Endothelial cell of umbilical vein (primary cell): ENCODE measurements around the gene NKAP. TPM values are rescaled to one million over a fixed set of nuclear protein-coding genes. Genes with fewer than 3 reads are reported as not detected.

ENCODE experiments used
- Bru-seq: library from RNA; stranded (reverse); fragments of 400-500 nt; gene quantifications from one replicate; lab custom pipeline; 2021; lab: Mats Ljungman, UMichigan
- BruChase-seq, 2 experiments: library from RNA; stranded (reverse); fragments of 400-500 nt; gene quantifications; one replicate each; lab custom pipeline; 2021; lab: Mats Ljungman, UMichigan
- BruUV-seq: library from RNA; stranded (reverse); fragments of 400-500 nt; replicated peaks from 2 replicates; lab custom pipeline; 2021; lab: Mats Ljungman, UMichigan
- CTCF ChIA-PET: fragments of 300-600, 350-600 bp; sonication (Branson Sonifier 250); formaldehyde crosslinking; loops from one replicate; lab custom pipeline; 2021; ENCODE audit warnings: antibody characterized with exemption, inconsistent platforms; lab: Charles Lee
- POLR2A ChIA-PET: fragments of 300-600, 350-600 bp; sonication (Branson Sonifier 250); formaldehyde crosslinking; loops from one replicate; lab custom pipeline; 2021; ENCODE audit warnings: antibody characterized with exemption, inconsistent platforms; lab: Charles Lee
- DNase-seq: peaks from one replicate; pipeline ENCODE4 v3.0.0-alpha.2; 2011; ENCODE audit warnings: low read depth, low spot score
- FAIRE-seq: peaks from 2 replicates; lab custom pipeline; 2011; peaks lifted over from hg19 to GRCh38; lab: Jason Lieb, UNC
- H2AFZ ChIP-seq: 2 replicates; pipeline ENCODE4 v1.6.0; 2012; ENCODE audit warnings: low read depth, low read length, control low read depth, inconsistent platforms
- H3K27ac ChIP-seq: 2 replicates; pipeline ENCODE4 v1.5.1; 2011; ENCODE audit warnings: low read depth, mild to moderate bottlenecking, control low read depth, low read length, moderate library complexity; ENCODE audit not compliant: insufficient read depth
- H3K27me3 ChIP-seq, 2 experiments: 2 replicates each; pipeline versions ENCODE4 v1.6.0 to v1.6.1; 2011; ENCODE audit warnings: low read length in 2 of 2, mixed read lengths in 1 of 2; ENCODE audit not compliant: control insufficient read depth in 2 of 2, insufficient read depth in 2 of 2
- H3K36me3 ChIP-seq, 2 experiments: 2 replicates in 1 of 2; 3 replicates in 1 of 2; pipeline ENCODE4 v1.5.1; 2011; ENCODE audit warnings: low read length in 2 of 2, mild to moderate bottlenecking in 1 of 2, moderate library complexity in 1 of 2; ENCODE audit not compliant: control insufficient read depth in 2 of 2, insufficient read depth in 2 of 2; ENCODE audit errors: extremely low read depth in 1 of 2
- H3K4me1 ChIP-seq: 3 replicates; pipeline ENCODE4 v1.5.1; 2011; ENCODE audit warnings: mild to moderate bottlenecking, low read length; ENCODE audit not compliant: control insufficient read depth, insufficient read depth; ENCODE audit errors: extremely low read depth
- H3K4me2 ChIP-seq: 2 replicates; pipeline ENCODE4 v1.6.1; 2011; ENCODE audit warnings: low read length, control low read depth, mixed read lengths; ENCODE audit not compliant: insufficient read depth
- H3K4me3 ChIP-seq, 3 experiments: fragments of 200-600 bp in 1 of 3; sonication (generic), shearing (Covaris generic) in 1 of 3; replicated peaks in 1 of 3; 2 replicates each; pipeline ENCODE4 v1.5.1; 2011 to 2016; ENCODE audit warnings: control low read depth in 3 of 3, low read length in 3 of 3, mild to moderate bottlenecking in 2 of 3, inconsistent platforms in 1 of 3, low read depth in 1 of 3, moderate library complexity in 1 of 3; ENCODE audit not compliant: insufficient read depth in 1 of 3
- H3K79me2 ChIP-seq: 2 replicates; pipeline ENCODE4 v1.6.0; 2012; ENCODE audit warnings: low read length, inconsistent platforms; ENCODE audit not compliant: control insufficient read depth, insufficient read depth
- H3K9ac ChIP-seq: replicated peaks from 2 replicates; pipeline ENCODE3; 2011; ENCODE audit warnings: low read length, control low read depth; ENCODE audit not compliant: insufficient read depth; ENCODE audit errors: extremely low read depth
- H3K9me1 ChIP-seq: replicated peaks from 3 replicates; pipeline ENCODE4 v1.6.0; 2011; ENCODE audit warnings: mild to moderate bottlenecking, low read length; ENCODE audit not compliant: control insufficient read depth, insufficient read depth; ENCODE audit errors: extremely low read depth
- H3K9me3 ChIP-seq: replicated peaks from 2 replicates; pipeline ENCODE4 v1.5.1; 2012; ENCODE audit warnings: low read length, inconsistent platforms; ENCODE audit not compliant: control insufficient read depth, insufficient read depth
- H4K20me1 ChIP-seq: replicated peaks from 2 replicates; pipeline ENCODE3; 2011; ENCODE audit warnings: mild to moderate bottlenecking, low read length; ENCODE audit not compliant: control insufficient read depth, insufficient read depth; ENCODE audit errors: extremely low read depth
- CTCF ChIP-seq, 2 donors: IDR thresholded peaks; 1 replicate in 1 of 2; 2 replicates in 1 of 2; pipeline ENCODE4 v1.5.1; 2011; ENCODE audit warnings: low read length in 2 of 2, mild to moderate bottlenecking in 2 of 2, moderate library complexity in 2 of 2, control low read depth in 1 of 2, inconsistent platforms in 1 of 2, low read depth in 1 of 2; ENCODE audit not compliant: insufficient read depth in 1 of 2; ENCODE audit errors: extremely low read depth in 1 of 2
- EZH2 ChIP-seq: IDR thresholded peaks from 2 replicates; pipeline ENCODE4 v1.6.1; 2012; ENCODE audit warnings: borderline replicate concordance, low read depth, mild to moderate bottlenecking, moderate library complexity, low read length, inconsistent platforms; ENCODE audit not compliant: severe bottlenecking
- FOS ChIP-seq: IDR thresholded peaks from 2 replicates; pipeline ENCODE4 v1.6.1; 2011; ENCODE audit warnings: mild to moderate bottlenecking, low read length, moderate library complexity, borderline replicate concordance; ENCODE audit not compliant: insufficient read depth
- GATA2 ChIP-seq: IDR thresholded peaks from 2 replicates; pipeline ENCODE4 v1.7.0; 2011; ENCODE audit warnings: low read depth, mild to moderate bottlenecking, moderate library complexity, mixed read lengths, low read length; ENCODE audit not compliant: insufficient read length, insufficient read depth
- JUN ChIP-seq: IDR thresholded peaks from 2 replicates; pipeline ENCODE4 v1.6.1; 2011; ENCODE audit warnings: borderline replicate concordance, low read depth; ENCODE audit not compliant: insufficient read length, insufficient read depth
- MAX ChIP-seq: IDR thresholded peaks from 2 replicates; pipeline ENCODE4 v1.6.1; 2011; ENCODE audit not compliant: insufficient read depth, insufficient read length
- MYC ChIP-seq: IDR thresholded peaks from one replicate; pipeline ENCODE4 v1.6.1; 2011; ENCODE audit warnings: mild to moderate bottlenecking, low read depth, low read length
- POLR2A ChIP-seq: IDR thresholded peaks from 2 replicates; pipeline ENCODE4 v1.6.1; 2012; ENCODE audit warnings: low read depth, mild to moderate bottlenecking, control low read depth, low read length
- POLR2AphosphoS5 ChIP-seq: IDR thresholded peaks from 2 replicates; pipeline ENCODE4 v1.6.1; 2012; ENCODE audit warnings: low read depth, mild to moderate bottlenecking, control low read depth, low read length, moderate library complexity; ENCODE audit not compliant: insufficient read depth
- dilution Hi-C: fragments of 300-500 bp; cut with MboI; formaldehyde crosslinking; loops from one replicate; pipeline ENCODE4 v1.15.0; 2019; ENCODE audit warnings: low sequenced_read_pairs; ENCODE audit not compliant: extremely low pct_ligation_motif_present
- intact Hi-C: fragments of 100-400 bp; cut with micrococcal nuclease; formaldehyde crosslinking; loops from one replicate; pipeline ENCODE4 v1.10.0; 2022
- long read RNA-seq: library from polyadenylated mRNA; stranded (forward); transcript quantifications from one replicate; pipeline ENCODE4 v2.0.0, GENCODE V29; 2021
- polyA minus RNA-seq, 3 experiments: library from RNA; depleted of rRNA, polyadenylated mRNA; stranded (reverse); fragments of >200 nt; gene quantifications; 1 replicate in 1 of 3; 2 replicates in 2 of 3; pipeline ENCODE4 v1.2.3, GENCODE V29; 2011
- polyA plus RNA-seq, 4 experiments: library from polyadenylated mRNA; depleted of rRNA in 3 of 4; stranded (reverse) in 3 of 4; unstranded in 1 of 4; fragments of >200 nt; gene quantifications; 2 replicates each; pipeline versions ENCODE4 v1.2.1 to v1.2.3, GENCODE V29; 2011 to 2012; ENCODE audit warnings: missing spikeins in 1 of 4
- total RNA-seq: library from RNA; stranded (reverse); gene quantifications from 2 replicates; pipeline ENCODE4 v1.2.3, GENCODE V29; 2021

NKAP gene
- 7.8 and 8.0 TPM in 2 replicates for total RNA-seq
- polyA plus RNA-seq: 2.2 and 2.5 TPM in 2 replicates
- 2.5 and 2.8 TPM in 2 replicates for polyA plus RNA-seq (2011; cell fraction: cytosol; rRNA removed)
- polyA plus RNA-seq (2011; cell fraction: nucleus; rRNA removed): 1.4 and 2.3 TPM in 2 replicates
- 5.9 and 7.2 TPM in 2 replicates for polyA plus RNA-seq (2012)
- polyA minus RNA-seq: 1.1 and 1.6 TPM in 2 replicates
- 3.3 TPM for polyA minus RNA-seq (2011; cell fraction: cytosol; rRNA and poly(A)+ RNA removed)
- polyA minus RNA-seq (2011; cell fraction: nucleus; rRNA and poly(A)+ RNA removed): 2.5 and 3.0 TPM in 2 replicates
- Bru-seq, nascent RNA: percentile 55 among the genes with signal in this experiment
- percentile 62 among the genes with signal in this experiment for BruChase-seq, experiment 1, labeled RNA remaining after a 6-hour chase
- BruChase-seq, experiment 2, labeled RNA remaining after a 2-hour chase: percentile 57 among the genes with signal in this experiment
- long read RNA-seq, full-length matches to known transcripts: 59 of 64 reads
- long read RNA-seq, partial matches to known transcripts: 2 of 64 reads
- long read RNA-seq, other reads (novel, unspliced or antisense): 3 of 64 reads

GRCh38 chrX:119943185-119943988, at the start of gene NKAP:
TSS of gene NKAP (minus strand) at chrX:119943751. CDS start at chrX:119943605, 146 bp downstream.
- intact Hi-C loops (loop anchor here (2.0 kb wide), 1 partner anchor 307 kb away; the partner anchor contains the start of gene ZBTB33), dilution Hi-C loops (no loop called here)
- CTCF ChIA-PET: no interaction called here

More at GRCh38 chrX:119943185-119943988, at the start of gene NKAP:
- H3K9me3 ChIP-seq: no peaks in the 10 kb centered on the region
- H3K27me3 ChIP-seq: no peaks in the 10 kb centered on the region
- peak within 1 kb of the TSS; percentile 84 for H2AFZ ChIP-seq
- H3K27ac ChIP-seq: peak within 1 kb of the TSS; percentile 63
- H3K4me2 ChIP-seq: peak within 1 kb of the TSS; percentile 64
- DNase-seq: peak; percentile 93
- H3K36me3 ChIP-seq: no peaks in the 10 kb centered on the region
- H3K9ac ChIP-seq: peak within 1 kb of the TSS; percentile 81
- BruUV-seq: no TSS peak
- POLR2A ChIA-PET: no interaction called here
- peaks cover 10% of the 10 kb centered on the region for H3K4me1 ChIP-seq
- H3K4me3 ChIP-seq: peak within 1 kb of the TSS; percentile 39 to 73 (median 61)
- peak; percentile 97 for FAIRE-seq
- no peaks in the 10 kb centered on the region for H3K9me1 ChIP-seq
- TF ChIP-seq CTCF (IDR thresholded peaks at IDR 0.05; ENCODE audit: extremely low read depth in 1 of 2, insufficient read depth in 1 of 2, low read depth in 1 of 2, low read length in 2 of 2) (no peak), POLR2A (peak; percentile 43), JUN (no peak), EZH2 (no peak), FOS (no peak), MYC (no peak), GATA2 (no peak), POLR2AphosphoS5 (peak; percentile 54), MAX (no peak)
- no peaks in the 10 kb centered on the region for H4K20me1 ChIP-seq
- peaks cover 9% of the 10 kb centered on the region for H3K79me2 ChIP-seq
